Measurements from ENCODE around the gene SCRT2.
"Not testable (repeated sequence)": the region's sequence is repeated elsewhere in the genome, so short reads cannot be mapped to it uniquely, and the experiment has no call there.

SCRT2 gene

GRCh38 chr20:699811-700338, 24.3 kb upstream of the SCRT2 start:
- no peak for DNase-seq

- DNase-seq, result no peak
Measured at GRCh38 chr20:699342-699741, 23.7 kb upstream of the SCRT2 start.

GRCh38 chr20:698276-698675, 22.7 kb upstream of the SCRT2 start:
- no peak for DNase-seq

- DNase-seq, result no peak
Measured at GRCh38 chr20:697826-698225, 22.2 kb upstream of the SCRT2 start.

GRCh38 chr20:695165-695866, 19.7 kb upstream of the SCRT2 start:
- DNase-seq, result no peak

GRCh38 chr20:694496-694895, 18.9 kb upstream of the SCRT2 start:
- no peak for DNase-seq

- not testable (repeated sequence) for DNase-seq
Measured at GRCh38 chr20:693786-694185, 18.2 kb upstream of the SCRT2 start.

GRCh38 chr20:692044-692443, 16.4 kb upstream of the SCRT2 start:
- DNase-seq, result no peak

GRCh38 chr20:689947-690346, 14.3 kb upstream of the SCRT2 start:
- DNase-seq, result no peak

GRCh38 chr20:689348-689747, 13.7 kb upstream of the SCRT2 start:
- no peak for DNase-seq

- DNase-seq, result no peak
Measured at GRCh38 chr20:688809-689212, 13.2 kb upstream of the SCRT2 start.

- no peak for DNase-seq
Measured at GRCh38 chr20:687468-688203, 12.0 kb upstream of the SCRT2 start.

- DNase-seq, result no peak
Measured at GRCh38 chr20:684676-685319, 9.2 kb upstream of the SCRT2 start.

GRCh38 chr20:682123-682522, 6.5 kb upstream of the SCRT2 start:
- no peak for DNase-seq

GRCh38 chr20:680638-681187, 5.1 kb upstream of the SCRT2 start:
- no peak for DNase-seq

- DNase-seq, result no peak
Measured at GRCh38 chr20:677957-678356, 2.4 kb upstream of the SCRT2 start.

GRCh38 chr20:676967-677366, 1.4 kb upstream of the SCRT2 start:
- DNase-seq, result no peak

- DNase-seq, result no peak
Measured at GRCh38 chr20:676315-676937, 824 bp upstream of the SCRT2 start.

- DNase-seq, result no peak
Measured at GRCh38 chr20:675033-675452, 559 bp downstream of the SCRT2 start.

- DNase-seq, result no peak
Measured at GRCh38 chr20:673603-674001, 2.0 kb downstream of the SCRT2 start.

GRCh38 chr20:672963-673602, 2.5 kb downstream of the SCRT2 start:
- no peak for DNase-seq

- DNase-seq, result no peak
Measured at GRCh38 chr20:671252-672030, 4.2 kb downstream of the SCRT2 start.

Measured in NCI-H2107 (cell line).